Metanephros (tissue), 1 donor: ENCODE data around the gene MAP1S. TPM values are rescaled to one million over a fixed set of nuclear protein-coding genes. Genes with fewer than 3 reads are reported as not detected.

Source experiments
- total RNA-seq: library from RNA; depleted of rRNA; stranded (reverse); fragments of >200 nt; gene quantifications from one replicate; pipeline ENCODE4 v1.2.3, GENCODE V29; 2014

MAP1S gene
- 50.0 TPM for total RNA-seq

GRCh38 chr19:17718947-17719711, at the start of gene MAP1S:
Gene MAP1S (plus strand): TSS chr19:17719480. CDS start chr19:17719503, 23 bp downstream.

GRCh38 chr19:17687857-17688784, 31.2 kb upstream of the MAP1S start, which contains the start of gene UNC13A:
Gene UNC13A (minus strand): TSS chr19:17688354. CDS start chr19:17688199, 155 bp downstream.

GRCh38 chr19:17751103-17751911, 32.0 kb downstream of the MAP1S start, which contains the start of gene FCHO1:
Gene FCHO1 (plus strand): TSS chr19:17751477. CDS start chr19:17755165, 3,688 bp downstream.

Other genes starting within 250 kb of the MAP1S start
- gene SLC27A1, start 249.0 kb upstream of the MAP1S start, total RNA-seq: 32.3 TPM
- gene PGLS, start 207.8 kb upstream of the MAP1S start, total RNA-seq: 63.8 TPM
- gene COLGALT1, start 163.8 kb upstream of the MAP1S start, total RNA-seq: 49.6 TPM
- 0.41 TPM for gene UNC13A, start 31.1 kb upstream of the MAP1S start, total RNA-seq
- gene FCHO1, start 32.0 kb downstream of the MAP1S start, total RNA-seq: 4.7 TPM
- gene B3GNT3, start 75.7 kb downstream of the MAP1S start, total RNA-seq: 7.4 TPM
- not detected for gene INSL3, start 102.0 kb downstream of the MAP1S start, total RNA-seq
- 11.7 TPM for gene JAK3, start 128.5 kb downstream of the MAP1S start, total RNA-seq
- 1,207 TPM for gene RPL18A, start 140.4 kb downstream of the MAP1S start, total RNA-seq
- not detected for gene SLC5A5, start 152.5 kb downstream of the MAP1S start, total RNA-seq
- gene CCDC124, start 213.5 kb downstream of the MAP1S start, total RNA-seq: 26.9 TPM
- gene KCNN1, start 247.6 kb downstream of the MAP1S start, total RNA-seq: 5.7 TPM